ENCODE data around the gene PEAK3. TPM values are rescaled to one million over a fixed set of nuclear protein-coding genes. Genes with fewer than 3 reads are reported as not detected.

PEAK3 gene
- total RNA-seq, 2 experiments from 2014 or later, result 0.16 to 0.34 TPM

Small RNAs within 50 kb of the gene (microRNA-seq; reads per million reads assigned to microRNA genes)
- gene MIR1227, result 5.2 reads per million
- gene MIR4321, result not detected

Other genes starting within 250 kb of the PEAK3 start
- gene MKNK2, start 230.9 kb downstream of the PEAK3 start, total RNA-seq, result 100 to 1,000 TPM; 332 to 348 TPM
- 100 to 1,000 TPM; 235 to 240 TPM for gene MOB3A, start 185.8 kb downstream of the PEAK3 start, total RNA-seq
- 1 to 10 TPM; 8.7 to 9.5 TPM for gene IZUMO4, start 185.3 kb downstream of the PEAK3 start, total RNA-seq
- 100 to 1,000 TPM in 1 of 2 experiments, 10 to 100 TPM in 1; 91.5 to 100 TPM for gene AP3D1, start 130.6 kb downstream of the PEAK3 start, total RNA-seq
- gene DOT1L, start 118.2 kb downstream of the PEAK3 start, total RNA-seq, result 10 to 100 TPM; 70.6 to 74.3 TPM
- gene PLEKHJ1, start 45.8 kb downstream of the PEAK3 start, total RNA-seq, result 10 to 100 TPM; 78.0 to 79.9 TPM
- gene SF3A2, start 45.4 kb downstream of the PEAK3 start, total RNA-seq, result 100 to 1,000 TPM; 157 to 163 TPM
- gene AMH, start 32.9 kb downstream of the PEAK3 start, total RNA-seq, result 10 to 100 TPM; 10.3 to 12.1 TPM
- not detected for gene JSRP1, start 25.8 kb downstream of the PEAK3 start, total RNA-seq
- gene LINGO3, start 26.0 kb upstream of the PEAK3 start, total RNA-seq, result under 1 TPM; 0.66 to 0.76 TPM
- 100 to 1,000 TPM; 144 to 146 TPM for gene LSM7, start 46.4 kb upstream of the PEAK3 start, total RNA-seq
- gene SPPL2B, start 46.5 kb upstream of the PEAK3 start, total RNA-seq, result 10 to 100 TPM; 73.5 to 80.7 TPM
- gene TMPRSS9, start 78.1 kb upstream of the PEAK3 start, total RNA-seq, result not detected
- gene TIMM13, start 145.4 kb upstream of the PEAK3 start, total RNA-seq, result 10 to 100 TPM; 75.1 to 80.2 TPM
- gene LMNB2, start 174.8 kb upstream of the PEAK3 start, total RNA-seq, result 100 to 1,000 TPM; 108 to 119 TPM
- 10 to 100 TPM; 59.2 to 61.4 TPM for gene GADD45B, start 194.0 kb upstream of the PEAK3 start, total RNA-seq

Measured in activated CD8-positive, alpha-beta T cell treated with anti-CD3 and anti-CD28 coated beads, Interleukin-2, amount 10 ng/mL, durations not matched to agents 7 days and 5 days (primary cell).